Measurements from ENCODE around the gene GABRR1. TPM values are rescaled to one million over a fixed set of nuclear protein-coding genes. Genes with fewer than 3 reads are reported as not detected.
A peak's percentile ranks its signal among the peaks of the same experiment; 100 is the strongest.

GABRR1 gene
- total and polyA plus RNA-seq, 2 experiments from 2014 or later = 0.14 to 0.37 TPM

- no peaks in the 10 kb centered on the region for H3K36me3 Mint-ChIP-seq (ENCODE audit: low read depth)
- Histone ChIP-seq H4K20me1 (replicated peaks; ENCODE audit: insufficient read depth) (peaks cover 8% of the 10 kb centered on the region), H3F3A (replicated peaks; ENCODE audit: low read depth) (no peaks in the 10 kb centered on the region), H3K27me3 (ENCODE audit: insufficient read depth) (peaks cover 93% of the 10 kb centered on the region), H2AFZ (no peak overlapping the region), H3K9me2 (ENCODE audit: insufficient read depth) (no peaks in the 10 kb centered on the region), H3K4me1 (ENCODE audit: insufficient read depth) (peaks cover 7% of the 10 kb centered on the region), H3K36me3 (ENCODE audit: insufficient read depth) (no peaks in the 10 kb centered on the region), H3K79me2 (replicated peaks; ENCODE audit: insufficient read depth) (no peaks in the 10 kb centered on the region), H3K27ac (ENCODE audit: low read depth) (no peak overlapping the region), H3K4me2 (0 out of 2 replicates have a peak overlapping the region, but pooled peaks have one; percentile 8), H3K4me3 (no peak overlapping the region)
- ATAC-seq (peak; percentile 79), DNase-seq (ENCODE audit: low spot score) (peak; percentile 56)
- no peak overlapping the region for H3K27ac Mint-ChIP-seq
- peaks cover 7% of the 10 kb centered on the region; the same call in 2 of the 3 replicates for H3K4me1 Mint-ChIP-seq
- TF ChIP-seq POLR2AphosphoS5 (IDR thresholded peaks at IDR 0.05; ENCODE audit: low read depth) (no peak), NANOG (IDR thresholded peaks at IDR 0.05; ENCODE audit: borderline replicate concordance) (peak; percentile 81)
- no peak overlapping the region for H3K4me3 Mint-ChIP-seq
- H3K9me3 Mint-ChIP-seq = peaks cover under 1% of the 10 kb centered on the region; the same call in 1 of the 3 replicates
- peaks cover 31% of the 10 kb centered on the region for H3K27me3 Mint-ChIP-seq (ENCODE audit: insufficient read depth, low read depth, poor library complexity)
These were observed 83.2 kb downstream of the GABRR1 start for GRCh38 chr6:89133981-89134380.

DNA sequence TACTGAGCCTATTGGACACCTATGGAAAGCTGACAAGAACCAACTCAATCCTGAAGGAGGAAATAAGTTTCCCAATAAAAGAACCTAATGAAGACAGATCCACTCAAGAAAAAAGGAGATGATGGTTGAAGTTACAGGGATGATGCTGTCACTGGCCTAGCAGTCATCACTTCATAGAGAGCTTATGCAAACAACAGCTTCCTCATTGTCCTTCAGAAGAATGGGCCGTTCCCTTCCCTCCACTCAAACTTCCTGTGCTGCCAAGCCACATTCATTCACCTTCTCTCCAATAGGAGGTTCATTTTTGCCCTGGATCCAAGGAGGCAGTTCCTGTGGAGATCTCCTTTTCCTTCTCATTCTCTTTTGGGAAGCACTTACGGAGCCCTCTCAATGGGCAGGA, 85.1 kb downstream of the GABRR1 start:
- H3K27ac Mint-ChIP-seq = no peak overlapping the region
- peaks cover 7% of the 10 kb centered on the region for H3K4me1 ChIP-seq (ENCODE audit: insufficient read depth)
- H3K27ac ChIP-seq (ENCODE audit: low read depth) = no peak overlapping the region
- no peak overlapping the region for H3K4me2 ChIP-seq
- no peaks in the 10 kb centered on the region for H3K36me3 ChIP-seq (ENCODE audit: insufficient read depth)
- H3K9me3 Mint-ChIP-seq = peaks cover 10% of the 10 kb centered on the region
- no peak overlapping the region for H2AFZ ChIP-seq
- DNase-seq (ENCODE audit: low spot score) (no peak), ATAC-seq (no peak)
- no peak overlapping the region for H3K4me3 ChIP-seq
- H3F3A ChIP-seq (replicated peaks; ENCODE audit: low read depth) = no peaks in the 10 kb centered on the region
- H3K27me3 ChIP-seq (ENCODE audit: insufficient read depth) = peaks cover 75% of the 10 kb centered on the region
- H3K27me3 Mint-ChIP-seq (ENCODE audit: insufficient read depth, low read depth, poor library complexity) = peaks cover 34% of the 10 kb centered on the region
- H4K20me1 ChIP-seq (replicated peaks; ENCODE audit: insufficient read depth) = peaks cover 8% of the 10 kb centered on the region
- H3K36me3 Mint-ChIP-seq (ENCODE audit: low read depth) = peaks cover 8% of the 10 kb centered on the region; the same call in 1 of the 3 replicates
- no peaks in the 10 kb centered on the region for H3K9me2 ChIP-seq (ENCODE audit: insufficient read depth)
- TF ChIP-seq EZH2phosphoT487 (IDR thresholded peaks at IDR 0.05; ENCODE audit: unreplicated experiment) (no peak), NANOG (IDR thresholded peaks at IDR 0.05; ENCODE audit: borderline replicate concordance) (no peak), ZNF114 (CRISPR knock-in tag; IDR thresholded peaks at IDR 0.05) (no peak), EZH2 (IDR thresholded peaks at IDR 0.05; ENCODE audit: low read depth, unreplicated experiment) (no peak), CREB1 (CRISPR knock-in tag; IDR thresholded peaks at IDR 0.05; ENCODE audit: low read depth) (no peak)
- H3K79me2 ChIP-seq (replicated peaks; ENCODE audit: insufficient read depth) = no peaks in the 10 kb centered on the region
- no peak overlapping the region for H3K4me3 Mint-ChIP-seq
- H3K4me1 Mint-ChIP-seq = peaks cover 7% of the 10 kb centered on the region; the same call in 2 of the 3 replicates

DNA sequence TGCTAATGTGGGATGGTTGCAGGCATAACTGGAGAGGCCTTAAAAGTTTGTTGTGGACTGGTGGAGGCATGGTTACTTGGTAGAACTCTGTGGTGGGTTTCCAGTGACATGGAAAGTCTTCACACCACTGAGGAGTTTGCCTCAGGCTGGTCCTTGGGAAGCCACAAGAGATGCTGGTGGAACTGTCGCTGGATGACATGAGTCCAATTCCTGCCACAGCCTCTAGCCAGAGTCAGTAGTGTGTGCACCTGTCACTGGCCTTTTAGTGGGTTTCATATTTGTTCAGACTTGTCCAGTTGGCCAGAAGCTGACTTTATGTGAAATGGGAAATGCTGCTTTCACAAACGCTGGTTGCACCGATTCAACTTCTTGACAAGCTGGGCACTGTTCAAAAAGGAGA, 85.6 kb downstream of the GABRR1 start:
- Histone ChIP-seq H2AFZ (no peak overlapping the region), H3F3A (replicated peaks; ENCODE audit: low read depth) (no peaks in the 10 kb centered on the region), H3K27me3 (ENCODE audit: insufficient read depth) (peaks cover 71% of the 10 kb centered on the region), H3K9me2 (ENCODE audit: insufficient read depth) (no peaks in the 10 kb centered on the region), H3K4me1 (ENCODE audit: insufficient read depth) (peaks cover 7% of the 10 kb centered on the region), H3K27ac (ENCODE audit: low read depth) (no peak overlapping the region), H3K4me3 (no peak overlapping the region), H3K79me2 (replicated peaks; ENCODE audit: insufficient read depth) (no peaks in the 10 kb centered on the region), H3K36me3 (ENCODE audit: insufficient read depth) (no peaks in the 10 kb centered on the region), H3K4me2 (no peak overlapping the region), H4K20me1 (replicated peaks; ENCODE audit: insufficient read depth) (peaks cover 8% of the 10 kb centered on the region)
- peaks cover 34% of the 10 kb centered on the region for H3K27me3 Mint-ChIP-seq (ENCODE audit: insufficient read depth, low read depth, poor library complexity)
- ATAC-seq (no peak), DNase-seq (ENCODE audit: low spot score) (no peak)
- H3K9me3 Mint-ChIP-seq = peaks cover 10% of the 10 kb centered on the region
- peaks cover 8% of the 10 kb centered on the region; the same call in 1 of the 3 replicates for H3K36me3 Mint-ChIP-seq (ENCODE audit: low read depth)
- no peak overlapping the region for H3K4me3 Mint-ChIP-seq
- H3K27ac Mint-ChIP-seq = no peak overlapping the region
- H3K4me1 Mint-ChIP-seq = peaks cover 7% of the 10 kb centered on the region; the same call in 2 of the 3 replicates
- TF ChIP-seq NANOG (IDR thresholded peaks at IDR 0.05; ENCODE audit: borderline replicate concordance) (no peak), POLR2AphosphoS5 (IDR thresholded peaks at IDR 0.05; ENCODE audit: low read depth) (no peak), CREB1 (CRISPR knock-in tag; IDR thresholded peaks at IDR 0.05; ENCODE audit: low read depth) (no peak), EZH2phosphoT487 (IDR thresholded peaks at IDR 0.05; ENCODE audit: unreplicated experiment) (no peak), STAT1 (IDR thresholded peaks at IDR 0.05; ENCODE audit: unreplicated experiment) (no peak), ETS1 (IDR thresholded peaks at IDR 0.05) (no peak), ZNF331 (CRISPR knock-in tag; IDR thresholded peaks at IDR 0.05; ENCODE audit: low read depth) (no peak)
- TF ChIP-seq, protein P1, sequence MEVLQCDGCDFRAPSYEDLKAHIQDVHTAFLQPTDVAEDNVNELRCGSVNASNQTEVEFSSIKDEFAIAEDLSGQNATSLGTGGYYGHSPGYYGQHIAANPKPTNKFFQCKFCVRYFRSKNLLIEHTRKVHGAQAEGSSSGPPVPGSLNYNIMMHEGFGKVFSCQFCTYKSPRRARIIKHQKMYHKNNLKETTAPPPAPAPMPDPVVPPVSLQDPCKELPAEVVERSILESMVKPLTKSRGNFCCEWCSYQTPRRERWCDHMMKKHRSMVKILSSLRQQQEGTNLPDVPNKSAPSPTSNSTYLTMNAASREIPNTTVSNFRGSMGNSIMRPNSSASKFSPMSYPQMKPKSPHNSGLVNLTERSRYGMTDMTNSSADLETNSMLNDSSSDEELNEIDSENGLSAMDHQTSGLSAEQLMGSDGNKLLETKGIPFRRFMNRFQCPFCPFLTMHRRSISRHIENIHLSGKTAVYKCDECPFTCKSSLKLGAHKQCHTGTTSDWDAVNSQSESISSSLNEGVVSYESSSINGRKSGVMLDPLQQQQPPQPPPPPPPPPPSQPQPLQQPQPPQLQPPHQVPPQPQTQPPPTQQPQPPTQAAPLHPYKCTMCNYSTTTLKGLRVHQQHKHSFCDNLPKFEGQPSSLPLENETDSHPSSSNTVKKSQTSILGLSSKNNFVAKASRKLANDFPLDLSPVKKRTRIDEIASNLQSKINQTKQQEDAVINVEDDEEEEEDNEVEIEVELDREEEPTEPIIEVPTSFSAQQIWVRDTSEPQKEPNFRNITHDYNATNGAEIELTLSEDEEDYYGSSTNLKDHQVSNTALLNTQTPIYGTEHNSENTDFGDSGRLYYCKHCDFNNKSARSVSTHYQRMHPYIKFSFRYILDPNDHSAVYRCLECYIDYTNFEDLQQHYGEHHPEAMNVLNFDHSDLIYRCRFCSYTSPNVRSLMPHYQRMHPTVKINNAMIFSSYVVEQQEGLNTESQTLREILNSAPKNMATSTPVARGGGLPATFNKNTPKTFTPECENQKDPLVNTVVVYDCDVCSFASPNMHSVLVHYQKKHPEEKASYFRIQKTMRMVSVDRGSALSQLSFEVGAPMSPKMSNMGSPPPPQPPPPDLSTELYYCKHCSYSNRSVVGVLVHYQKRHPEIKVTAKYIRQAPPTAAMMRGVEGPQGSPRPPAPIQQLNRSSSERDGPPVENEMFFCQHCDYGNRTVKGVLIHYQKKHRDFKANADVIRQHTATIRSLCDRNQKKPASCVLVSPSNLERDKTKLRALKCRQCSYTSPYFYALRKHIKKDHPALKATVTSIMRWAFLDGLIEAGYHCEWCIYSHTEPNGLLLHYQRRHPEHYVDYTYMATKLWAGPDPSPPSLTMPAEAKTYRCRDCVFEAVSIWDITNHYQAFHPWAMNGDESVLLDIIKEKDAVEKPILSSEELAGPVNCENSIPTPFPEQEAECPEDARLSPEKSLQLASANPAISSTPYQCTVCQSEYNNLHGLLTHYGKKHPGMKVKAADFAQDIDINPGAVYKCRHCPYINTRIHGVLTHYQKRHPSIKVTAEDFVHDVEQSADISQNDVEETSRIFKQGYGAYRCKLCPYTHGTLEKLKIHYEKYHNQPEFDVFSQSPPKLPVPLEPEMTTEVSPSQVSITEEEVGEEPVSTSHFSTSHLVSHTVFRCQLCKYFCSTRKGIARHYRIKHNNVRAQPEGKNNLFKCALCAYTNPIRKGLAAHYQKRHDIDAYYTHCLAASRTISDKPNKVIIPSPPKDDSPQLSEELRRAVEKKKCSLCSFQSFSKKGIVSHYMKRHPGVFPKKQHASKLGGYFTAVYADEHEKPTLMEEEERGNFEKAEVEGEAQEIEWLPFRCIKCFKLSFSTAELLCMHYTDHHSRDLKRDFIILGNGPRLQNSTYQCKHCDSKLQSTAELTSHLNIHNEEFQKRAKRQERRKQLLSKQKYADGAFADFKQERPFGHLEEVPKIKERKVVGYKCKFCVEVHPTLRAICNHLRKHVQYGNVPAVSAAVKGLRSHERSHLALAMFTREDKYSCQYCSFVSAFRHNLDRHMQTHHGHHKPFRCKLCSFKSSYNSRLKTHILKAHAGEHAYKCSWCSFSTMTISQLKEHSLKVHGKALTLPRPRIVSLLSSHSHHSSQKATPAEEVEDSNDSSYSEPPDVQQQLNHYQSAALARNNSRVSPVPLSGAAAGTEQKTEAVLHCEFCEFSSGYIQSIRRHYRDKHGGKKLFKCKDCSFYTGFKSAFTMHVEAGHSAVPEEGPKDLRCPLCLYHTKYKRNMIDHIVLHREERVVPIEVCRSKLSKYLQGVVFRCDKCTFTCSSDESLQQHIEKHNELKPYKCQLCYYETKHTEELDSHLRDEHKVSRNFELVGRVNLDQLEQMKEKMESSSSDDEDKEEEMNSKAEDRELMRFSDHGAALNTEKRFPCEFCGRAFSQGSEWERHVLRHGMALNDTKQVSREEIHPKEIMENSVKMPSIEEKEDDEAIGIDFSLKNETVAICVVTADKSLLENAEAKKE (CRISPR knock-in tag; IDR thresholded peaks at IDR 0.05) = no peak
